ENCODE results near the gene CYP27B1.
A peak's percentile ranks its signal among the peaks of the same experiment; 100 is the strongest.

CYP27B1 gene

DNA sequence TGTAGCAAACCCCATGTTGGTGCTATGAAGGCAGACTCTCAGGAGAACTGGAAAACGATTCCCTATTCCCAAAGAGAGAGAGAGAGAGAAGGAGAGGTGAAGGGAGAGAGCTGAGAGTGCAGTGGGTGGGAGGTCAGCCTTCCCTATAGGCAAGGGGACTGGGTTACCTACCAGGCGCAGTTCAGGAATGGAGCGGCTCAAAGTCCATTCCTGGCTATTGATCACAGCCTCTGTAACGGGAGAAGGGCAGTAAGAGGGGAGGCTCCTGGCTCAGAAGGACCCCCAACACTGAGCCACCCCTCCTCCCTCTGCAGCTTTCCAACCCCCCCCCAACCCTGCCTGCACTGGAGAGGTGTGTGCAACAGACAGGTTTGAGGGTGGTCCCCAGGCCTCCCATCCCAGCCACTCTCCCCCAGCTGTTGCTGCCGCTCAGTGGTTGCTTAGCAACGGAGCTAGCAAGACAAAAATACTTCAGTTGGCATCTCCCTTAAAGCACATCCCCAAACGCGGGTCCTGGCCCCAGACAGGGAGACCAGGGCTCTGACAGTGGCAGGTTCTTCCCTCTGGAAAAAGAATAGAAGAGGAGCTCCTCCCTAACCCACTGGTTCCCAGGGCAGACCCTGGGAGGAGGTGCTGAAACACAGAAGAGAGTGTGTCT lies 31.6 kb downstream of the CYP27B1 start:
- DNase-seq (ENCODE audit: low read depth) = no peak

DNA sequence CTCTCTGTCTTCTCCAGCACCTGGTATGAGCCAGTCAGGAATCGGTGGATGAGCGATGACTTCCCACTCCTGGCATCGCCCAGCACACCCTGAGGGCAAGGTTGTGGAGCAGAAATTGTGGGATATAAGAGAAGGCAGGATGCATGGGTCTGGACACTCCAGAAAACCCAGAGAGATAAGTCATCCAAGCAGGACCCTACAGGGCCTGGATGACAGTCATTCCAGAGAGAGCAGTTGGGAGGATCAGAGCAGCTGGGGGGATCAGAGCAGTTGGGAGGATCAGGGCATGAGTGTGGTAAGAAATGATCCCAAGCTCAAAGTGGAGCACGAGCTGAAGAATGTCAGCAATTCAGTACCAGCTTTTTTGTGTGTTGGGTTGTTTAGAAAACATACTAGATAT lies 32.3 kb downstream of the CYP27B1 start:
- DNase-seq (ENCODE audit: low read depth) = no peak

DNA sequence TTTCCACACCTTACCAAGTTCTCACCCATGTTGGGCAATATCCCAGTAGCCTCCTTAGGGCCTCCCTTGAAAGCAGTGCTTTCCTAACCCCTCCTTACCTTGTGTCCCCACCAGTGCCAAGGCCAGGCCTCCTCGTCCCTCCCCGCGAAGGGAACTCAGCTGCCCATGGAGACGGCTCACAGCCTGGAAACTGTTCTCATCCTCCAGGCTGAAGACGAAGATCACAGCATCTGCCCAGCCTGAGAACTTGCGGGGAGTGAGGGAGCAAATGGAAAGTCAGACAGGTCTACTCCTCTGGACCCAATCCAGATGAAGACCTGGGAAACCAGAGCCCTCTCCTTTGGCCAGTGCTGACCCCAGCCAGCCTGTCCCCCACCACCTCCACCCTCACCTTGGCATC lies 33.0 kb downstream of the CYP27B1 start:
- no peak for DNase-seq (ENCODE audit: low read depth)

GRCh38 chr12:57732726-57733593 lies 33.9 kb downstream of the CYP27B1 start:
- no peak for DNase-seq (ENCODE audit: low read depth)

DNA sequence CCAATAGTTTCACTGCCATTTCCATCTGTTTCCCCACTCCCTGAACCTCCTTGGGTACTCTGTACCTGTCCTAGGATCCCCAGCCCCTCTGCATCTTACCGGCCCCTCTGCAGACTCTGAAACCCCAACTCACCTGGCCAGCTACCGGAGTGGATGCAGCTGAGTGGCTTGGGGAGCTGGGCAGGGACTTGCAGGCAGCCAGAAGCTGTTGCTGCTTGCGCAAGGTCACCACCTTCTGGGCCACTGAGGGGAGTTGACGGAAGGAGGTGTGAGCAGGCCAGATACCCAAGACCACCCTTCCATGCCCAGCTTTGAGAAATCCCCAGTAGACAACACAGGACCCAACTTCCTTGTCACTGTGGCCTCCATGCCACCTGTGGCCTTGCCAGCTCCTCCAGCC lies 34.6 kb downstream of the CYP27B1 start:
- no peak for DNase-seq (ENCODE audit: low read depth)

DNA sequence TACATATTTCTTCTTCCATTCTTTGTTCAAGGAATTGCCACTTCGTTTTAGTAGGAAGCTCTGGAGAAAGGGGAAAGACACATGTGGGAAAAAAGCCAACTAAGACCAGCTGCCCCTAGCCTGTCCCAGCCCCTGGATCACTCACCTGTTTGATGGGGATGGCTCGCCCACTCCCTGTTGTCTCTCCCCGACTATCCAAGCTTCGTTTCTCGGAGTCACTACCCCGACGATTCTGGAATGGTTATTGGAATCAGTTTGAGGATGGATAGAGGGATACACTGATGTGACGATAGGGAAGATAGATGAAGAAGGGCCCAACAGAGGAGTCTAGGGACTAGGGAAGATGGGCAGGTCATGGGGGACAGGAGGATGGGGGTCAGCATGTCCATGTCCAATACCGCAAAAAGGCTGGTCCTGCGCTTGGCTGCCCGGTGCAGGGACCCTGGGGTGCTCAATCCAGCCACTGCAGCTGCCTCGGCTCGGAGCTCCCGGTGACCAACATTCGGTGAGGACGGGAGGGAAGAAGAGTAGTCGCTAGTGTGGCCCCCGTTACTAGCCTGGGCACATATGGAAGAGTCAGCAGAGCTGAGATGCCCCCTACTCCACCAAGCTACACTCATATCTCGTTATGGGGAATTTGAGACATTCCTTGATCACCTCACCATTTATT lies 35.3 kb downstream of the CYP27B1 start:
- no peak for DNase-seq (ENCODE audit: low read depth)

- DNase-seq (ENCODE audit: low read depth) = no peak
These were observed 36.4 kb downstream of the CYP27B1 start for GRCh38 chr12:57730336-57731067.

GRCh38 chr12:57729321-57729844 lies 37.5 kb downstream of the CYP27B1 start:
- no peak for DNase-seq (ENCODE audit: low read depth)

DNA sequence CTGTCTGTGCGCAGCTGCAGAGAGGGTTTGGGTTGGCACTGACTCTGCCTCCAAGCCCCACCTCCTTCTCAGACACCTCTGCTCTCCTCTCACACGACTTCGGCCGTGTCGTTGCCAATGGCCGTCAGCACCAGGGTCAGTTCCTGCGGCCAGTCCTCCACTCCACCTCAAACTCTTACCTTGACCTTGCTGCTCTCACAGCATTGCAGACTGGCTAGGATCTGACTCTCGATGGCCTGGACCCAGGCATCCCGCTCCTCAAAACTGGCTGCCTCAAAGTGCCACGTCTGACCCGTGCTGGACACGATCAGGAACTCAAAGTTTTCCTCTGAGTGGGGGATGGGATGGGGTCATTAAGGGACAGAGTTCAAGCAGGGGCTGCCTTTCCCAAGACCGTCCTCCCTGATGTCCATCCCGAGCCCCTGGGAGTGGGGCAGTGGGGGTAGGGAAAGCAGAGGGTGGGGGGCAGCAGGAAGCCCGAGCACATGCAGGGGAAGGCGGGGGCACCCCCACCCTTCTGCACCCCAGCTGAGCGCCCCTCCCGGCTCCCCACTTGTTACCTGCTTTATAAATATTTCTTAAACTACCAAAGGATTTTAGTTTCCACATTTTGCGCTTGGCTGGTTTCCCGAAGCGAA lies 39.0 kb downstream of the CYP27B1 start:
- DNase-seq (ENCODE audit: low read depth) = no peak

DNA sequence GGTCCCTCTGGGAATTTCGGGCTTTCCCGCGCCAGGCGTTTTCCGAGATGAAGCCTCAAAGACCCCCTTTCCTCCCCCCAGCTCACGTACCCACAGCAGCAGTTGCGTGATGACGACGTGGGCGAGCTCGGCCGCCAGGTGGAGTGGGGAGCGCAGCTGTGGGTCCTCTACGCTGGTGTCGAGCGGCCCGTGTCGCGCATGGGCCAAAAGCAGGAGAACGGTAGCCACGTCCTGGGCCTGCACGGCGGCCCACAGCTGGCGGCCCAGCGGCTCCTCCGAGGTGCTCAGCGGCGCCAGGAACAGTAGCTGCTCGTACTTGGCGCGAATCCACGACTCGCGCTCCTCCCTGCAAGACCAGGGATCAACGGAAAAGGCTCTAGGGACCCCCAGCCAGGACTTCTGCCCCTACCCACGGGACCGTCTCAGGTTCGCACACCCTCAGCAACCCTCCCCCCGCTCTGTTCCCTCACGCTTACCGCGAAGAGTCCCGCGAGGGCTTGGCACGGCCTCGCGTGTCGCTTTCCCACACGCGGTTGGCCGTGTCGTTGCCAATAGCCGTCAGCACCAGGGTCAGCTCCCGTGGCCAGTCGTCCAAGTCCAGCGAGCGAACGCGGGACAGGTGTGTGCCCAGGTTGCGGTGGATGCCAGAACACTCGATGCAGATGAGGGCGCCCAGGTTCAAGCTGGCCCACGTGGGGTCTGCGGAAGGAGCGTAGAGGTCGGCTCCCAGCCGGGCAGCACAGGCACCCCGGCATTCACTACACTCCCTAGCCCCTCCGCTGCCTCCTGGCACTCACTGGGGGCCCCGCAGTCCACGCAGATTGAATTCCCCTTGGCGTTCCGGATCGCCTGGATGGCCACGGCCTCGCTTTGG lies 39.8 kb downstream of the CYP27B1 start:
- no peak for DNase-seq (ENCODE audit: low read depth)

- peak; percentile 70 for DNase-seq (ENCODE audit: low read depth)
These were observed 40.6 kb downstream of the CYP27B1 start for GRCh38 chr12:57726151-57726883.

GRCh38 chr12:57725851-57726150 lies 41.1 kb downstream of the CYP27B1 start:
- no peak for DNase-seq (ENCODE audit: low read depth)

DNA sequence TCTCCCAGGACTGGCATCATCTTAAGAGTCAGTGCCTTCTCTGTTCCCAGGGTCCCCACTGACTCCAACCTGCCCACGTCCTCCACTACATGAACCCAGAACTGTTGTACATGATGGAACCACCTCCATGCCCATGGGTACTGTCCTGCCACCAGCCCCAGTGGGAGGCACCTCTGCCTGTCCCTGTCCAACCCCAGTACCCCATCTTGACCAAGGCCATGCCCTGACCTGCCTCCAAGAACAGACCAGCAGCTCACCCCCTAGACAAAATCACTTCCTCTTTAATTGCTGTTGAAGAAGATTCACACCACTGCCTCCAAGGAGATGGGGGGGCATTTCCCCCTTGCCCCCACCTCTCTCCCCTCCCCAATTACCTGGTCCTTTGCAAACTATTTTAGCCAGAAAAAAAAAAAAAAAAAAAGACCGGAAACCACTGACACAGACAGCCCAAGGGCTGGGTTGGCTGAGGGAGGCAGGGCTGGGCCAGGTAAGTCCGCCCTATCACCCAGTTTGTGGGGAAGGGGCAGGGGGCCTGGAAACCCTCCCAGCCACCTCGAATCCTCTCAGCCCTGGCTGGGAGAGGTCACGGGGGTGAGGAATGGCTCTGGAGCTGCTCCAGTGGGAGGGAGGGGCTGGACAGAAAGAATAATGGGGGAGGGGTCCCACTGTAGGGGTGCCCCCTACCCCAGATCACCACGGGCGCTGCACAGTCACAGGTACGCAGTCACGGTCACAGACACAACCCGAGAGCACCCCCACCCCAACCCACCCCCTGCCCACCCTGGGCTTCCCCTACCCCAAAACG lies 41.7 kb downstream of the CYP27B1 start:
- DNase-seq (ENCODE audit: low read depth) = no peak

GRCh38 chr12:57724003-57724935 lies 42.6 kb downstream of the CYP27B1 start:
- DNase-seq (ENCODE audit: low read depth) = no peak

DNA sequence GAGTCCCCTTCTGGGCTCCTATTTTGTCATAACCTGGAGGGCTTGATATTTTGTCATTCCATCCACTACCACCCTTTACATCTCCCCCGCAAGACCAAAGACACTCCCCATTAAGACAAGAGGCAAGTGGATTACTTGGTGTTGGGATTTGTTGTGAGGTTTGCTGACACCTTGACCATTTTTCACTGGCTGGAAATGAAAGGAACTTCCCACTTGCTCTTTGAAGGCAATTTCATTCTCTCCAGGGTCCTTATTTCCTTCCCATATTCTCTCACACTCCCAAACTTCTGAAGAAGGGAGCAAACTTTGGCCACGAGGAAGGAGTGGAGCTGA lies 43.3 kb downstream of the CYP27B1 start:
- DNase-seq (ENCODE audit: low read depth) = no peak

DNA sequence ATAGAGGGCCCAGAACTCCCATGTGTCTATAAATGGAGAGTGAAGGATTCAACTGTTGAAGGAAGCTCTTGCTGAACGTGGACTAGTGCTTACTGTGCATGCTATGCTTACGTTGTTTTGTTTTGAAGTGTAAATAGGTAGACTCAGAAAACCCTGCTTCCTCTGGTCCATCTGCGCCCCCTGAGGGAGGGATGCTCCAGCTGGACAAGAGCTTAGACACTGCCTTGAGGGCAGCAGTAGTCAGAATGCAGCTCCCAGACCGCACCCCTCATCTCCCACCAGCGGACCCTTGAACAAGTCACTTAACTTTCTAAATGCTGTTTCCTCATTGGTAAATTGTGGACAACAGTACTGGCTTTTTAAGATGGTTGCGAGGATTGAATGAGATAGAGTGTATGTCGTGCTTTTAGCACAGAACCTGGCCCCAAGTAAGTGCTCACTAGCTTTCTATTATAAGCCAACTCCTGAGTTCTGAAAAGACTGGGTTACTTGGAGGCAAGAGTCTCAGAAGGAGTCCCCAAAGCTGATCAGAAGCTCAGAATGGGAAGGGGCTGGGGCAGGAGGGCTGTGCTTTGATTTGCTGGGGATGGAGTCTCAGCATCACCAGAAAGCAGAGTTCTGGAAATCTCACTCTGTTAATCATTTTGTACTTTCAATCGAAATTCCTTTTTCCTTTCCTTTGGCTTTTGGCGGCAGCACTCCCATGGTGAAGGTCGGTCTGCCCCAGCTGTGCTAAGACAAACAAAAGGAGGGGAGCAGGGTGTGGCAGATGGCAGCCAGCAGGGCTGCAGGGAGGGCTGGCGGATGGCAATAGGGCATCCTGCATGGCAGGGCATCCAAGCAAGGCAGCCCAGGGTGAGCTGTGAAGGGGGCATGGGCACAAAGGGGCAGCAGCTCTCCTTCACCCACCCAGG lies 43.9 kb downstream of the CYP27B1 start:
- no peak for DNase-seq (ENCODE audit: low read depth)
